Measurements from ENCODE around the gene PCGF3. TPM values are rescaled to one million over a fixed set of nuclear protein-coding genes. Genes with fewer than 3 reads are reported as not detected.

Gene PCGF3
- total and polyA plus RNA-seq, 7 experiments from 2014 or later, result 3.8 to 66.8 (median 36.2) TPM

GRCh38 chr4:683982-684622 lies 21.5 kb upstream of the PCGF3 start:
- DNase-seq (peak in 3 of 9 donors; percentile 25 to 52 (median 29)), ATAC-seq (peak; percentile 26)
- Histone ChIP-seq H3K4me3 (ENCODE audit: low read length) (no peak overlapping the region), H3K27me3 (ENCODE audit: control insufficient read depth in 2 of 2, insufficient read depth in 2 of 2, low read length in 2 of 2) (peaks cover 0 to 2% of the 10 kb centered on the region in 2 donors), H3K9me3 (ENCODE audit: control insufficient read depth in 2 of 3, low read length in 3 of 3) (no peaks in the 10 kb centered on the region), H3K27ac (ENCODE audit: low read depth, low read length) (no peak overlapping the region), H3K36me3 (ENCODE audit: control insufficient read depth in 2 of 3, insufficient read depth in 3 of 3, low read length in 3 of 3) (no peaks in the 10 kb centered on the region), H3K4me1 (ENCODE audit: control insufficient read depth in 2 of 2, insufficient read depth in 2 of 2, low read length in 2 of 2) (peaks cover 0 to 4% of the 10 kb centered on the region in 2 donors)
- Mint-ChIP-seq H3K36me3 (no peaks in the 10 kb centered on the region), H3K9me3 (peaks cover 0 to 3% (median 0%) of the 10 kb centered on the region in 11 donors), H3K27me3 (peaks cover 0 to 11% (median 6%) of the 10 kb centered on the region in 5 donors), H3K4me3 (peak overlapping the region in 1 of 10 donors; percentile 14), H3K27ac (peak overlapping the region in 2 of 9 donors; percentile 14 to 19), H3K4me1 (peaks cover 0 to 10% (median 2%) of the 10 kb centered on the region in 7 donors)
- ChIA-PET POLR2A (no interaction called here), CTCF (no interaction called here)
- intact Hi-C loops (cut with micrococcal nuclease), result no loop called here

- no peak overlapping the region for H3K4me3 ChIP-seq (ENCODE audit: low read length)
- H3K9me3 ChIP-seq (ENCODE audit: control insufficient read depth in 2 of 3, low read length in 3 of 3), result no peaks in the 10 kb centered on the region
- Mint-ChIP-seq H3K4me3 (peak overlapping the region in 1 of 10 donors; percentile 30), H3K27ac (no peak overlapping the region), H3K36me3 (no peaks in the 10 kb centered on the region), H3K9me3 (peaks cover 0 to 3% (median 0%) of the 10 kb centered on the region in 11 donors), H3K27me3 (peaks cover 0 to 11% (median 10%) of the 10 kb centered on the region in 5 donors), H3K4me1 (peaks cover 0 to 10% (median 2%) of the 10 kb centered on the region in 7 donors)
- POLR2A ChIA-PET, result no interaction called here
- ATAC-seq (no peak), DNase-seq (no peak)
- CTCF ChIA-PET, result no interaction called here
- H3K27me3 ChIP-seq (ENCODE audit: control insufficient read depth in 2 of 2, insufficient read depth in 2 of 2, low read length in 2 of 2), result peaks cover 0 to 2% of the 10 kb centered on the region in 2 donors
- no peaks in the 10 kb centered on the region for H3K36me3 ChIP-seq (ENCODE audit: control insufficient read depth in 2 of 3, insufficient read depth in 3 of 3, low read length in 3 of 3)
- H3K4me1 ChIP-seq (ENCODE audit: control insufficient read depth in 2 of 2, insufficient read depth in 2 of 2, low read length in 2 of 2), result peaks cover 0 to 4% of the 10 kb centered on the region in 2 donors
- intact Hi-C loops (cut with micrococcal nuclease), result no loop called here
- H3K27ac ChIP-seq (ENCODE audit: low read depth, low read length), result no peak overlapping the region
These were observed 20.9 kb upstream of the PCGF3 start for GRCh38 chr4:684623-685327.

DNA sequence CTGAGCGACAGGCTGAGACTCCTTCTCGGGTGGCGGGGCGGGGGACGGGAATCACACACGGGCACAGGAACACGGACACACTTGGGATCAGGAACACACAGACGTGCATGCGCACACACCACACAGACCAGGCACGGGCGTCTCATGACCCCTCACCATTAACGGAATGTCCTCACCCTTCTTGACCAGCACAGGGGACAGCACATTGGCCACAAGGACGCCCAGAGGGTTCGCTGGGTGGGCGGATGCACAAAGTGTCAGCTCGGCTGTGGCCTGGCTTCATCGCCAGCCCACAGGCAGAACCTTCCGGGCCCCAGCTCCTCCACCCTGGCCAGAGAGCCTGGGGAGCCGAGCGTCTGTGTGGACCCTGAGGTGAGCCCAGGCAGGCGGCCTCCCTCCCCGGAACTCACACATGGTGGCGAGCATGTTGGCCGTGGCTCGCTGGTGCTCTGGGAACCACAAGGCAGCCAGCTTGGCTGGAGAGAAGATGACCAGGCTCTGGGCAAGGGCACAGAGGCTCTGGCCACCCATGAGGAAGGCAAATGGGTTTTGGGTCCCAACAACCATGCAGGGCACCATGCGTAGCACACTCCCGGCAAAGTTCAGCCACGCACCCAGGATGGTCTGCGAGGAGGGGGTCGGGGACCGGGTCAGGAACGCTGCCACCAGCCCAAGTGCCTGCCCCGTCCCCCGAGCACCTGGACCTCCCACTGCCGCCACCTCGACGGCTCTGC lies 19.8 kb upstream of the PCGF3 start:
- no peaks in the 10 kb centered on the region for H3K9me3 ChIP-seq (ENCODE audit: control insufficient read depth in 2 of 3, low read length in 3 of 3)
- peaks cover 0 to 3% (median 0%) of the 10 kb centered on the region in 11 donors for H3K9me3 Mint-ChIP-seq
- POLR2A ChIA-PET, result no interaction called here
- H3K36me3 ChIP-seq (ENCODE audit: control insufficient read depth in 2 of 3, insufficient read depth in 3 of 3, low read length in 3 of 3), result no peaks in the 10 kb centered on the region
- CTCF ChIA-PET, result no interaction called here
- intact Hi-C loops (cut with micrococcal nuclease), result no loop called here
- H3K27ac ChIP-seq (ENCODE audit: low read depth, low read length), result no peak overlapping the region
- DNase-seq (no peak), ATAC-seq (no peak)
- H3K27me3 Mint-ChIP-seq, result peaks cover 0 to 18% (median 11%) of the 10 kb centered on the region in 5 donors
- peaks cover 0 to 10% (median under 1%) of the 10 kb centered on the region in 7 donors for H3K4me1 Mint-ChIP-seq
- no peak overlapping the region for H3K4me3 Mint-ChIP-seq
- no peaks in the 10 kb centered on the region for H3K27me3 ChIP-seq (ENCODE audit: control insufficient read depth in 2 of 2, insufficient read depth in 2 of 2, low read length in 2 of 2)
- H3K27ac Mint-ChIP-seq, result peak overlapping the region in 1 of 9 donors; percentile 59
- no peak overlapping the region for H3K4me3 ChIP-seq (ENCODE audit: low read length)
- no peaks in the 10 kb centered on the region for H3K36me3 Mint-ChIP-seq
- peaks cover 0 to under 1% of the 10 kb centered on the region in 2 donors for H3K4me1 ChIP-seq (ENCODE audit: control insufficient read depth in 2 of 2, insufficient read depth in 2 of 2, low read length in 2 of 2)

DNA sequence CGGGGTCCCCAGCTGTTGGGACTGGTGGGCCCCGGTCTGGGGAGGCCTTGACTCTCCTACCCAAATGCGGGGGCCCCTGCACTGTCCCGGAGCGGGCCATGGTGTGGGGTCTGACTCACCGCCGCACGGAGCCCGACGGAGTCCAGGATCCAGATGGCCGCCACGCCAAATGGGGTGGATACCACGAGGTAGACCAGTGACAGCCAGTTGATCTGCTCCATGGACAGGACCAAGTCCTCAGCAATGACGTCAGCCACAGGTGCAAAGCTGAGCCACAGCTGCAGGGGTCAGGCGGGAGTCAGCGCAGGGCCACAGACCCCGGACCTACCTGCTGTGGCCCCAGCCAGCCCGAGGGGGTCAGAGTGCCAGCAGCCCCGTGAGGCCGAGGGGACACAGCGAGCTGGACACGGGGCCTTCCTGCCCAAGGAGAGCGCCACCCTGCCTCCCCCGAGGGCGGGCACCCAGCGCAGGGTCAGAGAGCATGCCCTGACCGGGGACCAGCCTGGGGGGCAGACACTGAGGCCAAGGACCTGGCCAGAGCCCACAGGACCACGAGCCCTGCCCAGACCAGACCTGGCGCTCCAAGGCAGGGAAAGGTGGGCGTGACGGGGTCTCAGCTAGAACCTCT lies 19.1 kb upstream of the PCGF3 start:
- POLR2A ChIA-PET, result no interaction called here
- H3K4me3 Mint-ChIP-seq, result no peak overlapping the region
- H3K27ac ChIP-seq (ENCODE audit: low read depth, low read length), result no peak overlapping the region
- DNase-seq (no peak), ATAC-seq (no peak)
- H3K4me1 ChIP-seq (ENCODE audit: control insufficient read depth in 2 of 2, insufficient read depth in 2 of 2, low read length in 2 of 2), result no peaks in the 10 kb centered on the region
- no peaks in the 10 kb centered on the region for H3K27me3 ChIP-seq (ENCODE audit: control insufficient read depth in 2 of 2, insufficient read depth in 2 of 2, low read length in 2 of 2)
- CTCF ChIA-PET, result interaction anchor here (0.6 kb wide), 1 partner anchor 1539 kb away, joined by 3 read pairs; no protein-coding TSS in a partner anchor
- H3K27ac Mint-ChIP-seq, result no peak overlapping the region
- peaks cover 0 to 18% (median 11%) of the 10 kb centered on the region in 5 donors for H3K27me3 Mint-ChIP-seq
- peaks cover 0 to 10% (median 0%) of the 10 kb centered on the region in 7 donors for H3K4me1 Mint-ChIP-seq
- intact Hi-C loops (cut with micrococcal nuclease), result no loop called here
- no peaks in the 10 kb centered on the region for H3K36me3 ChIP-seq (ENCODE audit: control insufficient read depth in 2 of 3, insufficient read depth in 3 of 3, low read length in 3 of 3)
- peaks cover 0 to 3% (median 0%) of the 10 kb centered on the region in 11 donors for H3K9me3 Mint-ChIP-seq
- H3K4me3 ChIP-seq (ENCODE audit: low read length), result no peak overlapping the region
- H3K9me3 ChIP-seq (ENCODE audit: control insufficient read depth in 2 of 3, low read length in 3 of 3), result no peaks in the 10 kb centered on the region
- no peaks in the 10 kb centered on the region for H3K36me3 Mint-ChIP-seq

DNA sequence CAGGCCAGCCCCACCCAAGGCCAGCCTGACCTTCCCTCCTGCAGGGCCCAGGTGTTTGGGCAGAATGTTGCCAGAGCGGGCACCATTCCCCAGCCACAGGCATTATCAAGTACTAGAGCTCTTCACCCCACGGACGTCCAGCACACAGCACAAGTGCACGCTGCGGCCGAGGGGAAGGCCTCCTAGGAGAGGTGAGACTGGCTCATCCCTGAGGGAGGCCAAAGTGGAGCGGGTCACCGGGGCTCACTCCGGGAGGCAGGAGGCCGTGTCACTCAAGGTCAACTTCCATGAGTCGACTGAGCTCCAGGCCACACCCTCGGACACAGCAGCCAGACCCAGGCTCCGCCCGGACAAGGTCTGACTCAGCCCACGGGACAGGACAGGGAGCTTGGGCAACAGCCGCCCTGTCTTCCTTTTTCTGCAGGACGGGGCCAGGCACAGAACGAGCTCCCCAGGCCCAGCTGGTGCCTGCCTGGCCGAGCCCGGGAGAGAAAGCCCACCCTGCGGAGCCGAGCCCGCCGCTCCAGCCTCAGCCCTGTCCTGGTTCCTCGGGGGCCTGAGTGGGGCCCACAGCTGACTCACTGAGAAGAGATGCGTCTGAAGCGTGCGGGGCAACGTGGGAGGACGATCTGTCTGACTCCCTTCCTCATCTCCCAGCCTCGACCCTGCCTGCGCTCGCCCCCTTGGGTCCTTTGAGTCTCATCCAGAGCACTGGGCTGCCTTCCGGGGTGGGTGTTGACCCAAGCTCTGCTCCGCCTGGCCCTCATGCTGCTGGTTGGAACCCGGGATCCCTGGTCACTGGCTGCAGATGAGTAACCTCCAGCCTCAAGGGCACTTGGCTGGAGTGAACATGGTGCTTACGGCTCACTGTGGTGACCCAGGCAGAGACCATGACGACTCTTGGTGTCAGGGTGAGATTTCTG lies 18.3 kb upstream of the PCGF3 start:
- Mint-ChIP-seq H3K27me3 (peaks cover 0 to 18% (median 12%) of the 10 kb centered on the region in 5 donors), H3K36me3 (no peaks in the 10 kb centered on the region), H3K4me3 (peak overlapping the region in 1 of 10 donors; percentile 58), H3K9me3 (peaks cover 0 to 3% (median 0%) of the 10 kb centered on the region in 11 donors), H3K27ac (no peak overlapping the region), H3K4me1 (peaks cover 0 to 10% (median 0%) of the 10 kb centered on the region in 7 donors)
- POLR2A ChIA-PET, result no interaction called here
- no peaks in the 10 kb centered on the region for H3K9me3 ChIP-seq (ENCODE audit: control insufficient read depth in 2 of 3, low read length in 3 of 3)
- H3K4me1 ChIP-seq (ENCODE audit: control insufficient read depth in 2 of 2, insufficient read depth in 2 of 2, low read length in 2 of 2), result no peaks in the 10 kb centered on the region
- H3K27ac ChIP-seq (ENCODE audit: low read depth, low read length), result no peak overlapping the region
- ATAC-seq (peak; percentile 82), DNase-seq (no peak)
- CTCF ChIA-PET, result interaction anchor here (0.6 kb wide), 1 partner anchor 1538 kb away, joined by 3 read pairs; no protein-coding TSS in a partner anchor
- intact Hi-C loops (cut with micrococcal nuclease), result no loop called here
- no peaks in the 10 kb centered on the region for H3K27me3 ChIP-seq (ENCODE audit: control insufficient read depth in 2 of 2, insufficient read depth in 2 of 2, low read length in 2 of 2)
- H3K4me3 ChIP-seq (ENCODE audit: low read length), result no peak overlapping the region
- no peaks in the 10 kb centered on the region for H3K36me3 ChIP-seq (ENCODE audit: control insufficient read depth in 2 of 3, insufficient read depth in 3 of 3, low read length in 3 of 3)

All from naive thymus-derived CD4-positive, alpha-beta T cell (primary cell).